Fibroblast of upper back skin (primary cell): ENCODE measurements around the gene IFNLR1.

Source experiments
- DNase-seq: peaks from one replicate; pipeline ENCODE4 v3.0.0-alpha.2; 2013

Gene IFNLR1

DNA sequence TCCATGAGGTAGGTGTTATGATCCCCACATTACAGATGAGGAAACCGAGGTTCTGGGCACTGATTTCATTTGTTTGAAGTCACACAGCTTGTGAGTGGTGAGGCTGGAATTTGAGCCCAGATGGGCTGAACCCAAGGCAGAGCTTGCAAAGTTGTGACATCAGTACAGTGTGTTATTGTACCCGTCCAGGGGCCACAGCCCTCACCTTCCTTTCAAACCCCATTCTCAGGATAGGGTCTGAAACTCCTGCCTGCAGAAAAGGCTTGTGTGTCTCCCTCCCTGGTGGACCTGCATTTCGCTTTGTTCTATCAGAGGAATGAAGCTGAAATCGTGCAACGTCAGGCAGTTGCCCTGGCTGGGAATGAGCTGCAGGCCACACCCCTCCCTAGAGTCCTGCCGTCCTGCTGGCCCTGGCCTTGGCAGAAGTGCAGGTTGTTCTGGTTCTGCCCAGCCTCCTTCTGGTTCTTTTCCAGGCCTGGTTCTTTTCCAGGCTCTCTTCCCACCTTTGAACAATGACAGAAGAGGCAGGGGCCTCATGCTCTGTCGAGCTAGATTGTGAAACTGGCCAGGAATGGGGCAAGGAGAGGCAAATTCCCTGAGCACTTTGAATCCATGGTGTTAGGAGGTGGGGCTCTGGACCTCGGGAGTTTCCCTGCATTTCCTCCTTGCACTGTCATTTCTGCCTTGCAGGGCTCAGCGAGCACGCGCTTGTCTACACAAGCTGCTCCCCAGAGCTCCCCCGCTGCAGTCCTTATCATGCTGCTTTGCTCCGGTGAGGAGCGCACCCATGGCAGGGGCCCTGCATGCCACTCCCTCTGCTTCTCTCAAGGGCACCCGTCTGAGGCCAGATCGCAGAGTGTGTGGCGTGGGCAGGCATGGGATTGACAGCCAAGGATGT is 67.0 kb downstream of the IFNLR1 start:
- peak; percentile 24 for DNase-seq

GRCh38 chr1:24119489-24119858 is 67.6 kb downstream of the IFNLR1 start:
- no peak for DNase-seq

- no peak for DNase-seq
Observed at GRCh38 chr1:24118410-24119242, 68.5 kb downstream of the IFNLR1 start.

GRCh38 chr1:24117722-24118409 is 69.2 kb downstream of the IFNLR1 start:
- peak; percentile 64 for DNase-seq

GRCh38 chr1:24117132-24117531 is 70.0 kb downstream of the IFNLR1 start:
- no peak for DNase-seq

GRCh38 chr1:24114753-24115152 is 72.3 kb downstream of the IFNLR1 start:
- DNase-seq = no peak

GRCh38 chr1:24113641-24114033 is 73.5 kb downstream of the IFNLR1 start:
- DNase-seq = no peak

- DNase-seq = peak; percentile 69
Observed at GRCh38 chr1:24111996-24112779, 74.9 kb downstream of the IFNLR1 start, which contains the start of gene MYOM3. Gene MYOM3 (minus strand): TSS chr1:24112135. CDS start chr1:24108636, 3,499 bp downstream.

- DNase-seq = no peak
Observed at GRCh38 chr1:24111262-24111995, 75.7 kb downstream of the IFNLR1 start.

DNA sequence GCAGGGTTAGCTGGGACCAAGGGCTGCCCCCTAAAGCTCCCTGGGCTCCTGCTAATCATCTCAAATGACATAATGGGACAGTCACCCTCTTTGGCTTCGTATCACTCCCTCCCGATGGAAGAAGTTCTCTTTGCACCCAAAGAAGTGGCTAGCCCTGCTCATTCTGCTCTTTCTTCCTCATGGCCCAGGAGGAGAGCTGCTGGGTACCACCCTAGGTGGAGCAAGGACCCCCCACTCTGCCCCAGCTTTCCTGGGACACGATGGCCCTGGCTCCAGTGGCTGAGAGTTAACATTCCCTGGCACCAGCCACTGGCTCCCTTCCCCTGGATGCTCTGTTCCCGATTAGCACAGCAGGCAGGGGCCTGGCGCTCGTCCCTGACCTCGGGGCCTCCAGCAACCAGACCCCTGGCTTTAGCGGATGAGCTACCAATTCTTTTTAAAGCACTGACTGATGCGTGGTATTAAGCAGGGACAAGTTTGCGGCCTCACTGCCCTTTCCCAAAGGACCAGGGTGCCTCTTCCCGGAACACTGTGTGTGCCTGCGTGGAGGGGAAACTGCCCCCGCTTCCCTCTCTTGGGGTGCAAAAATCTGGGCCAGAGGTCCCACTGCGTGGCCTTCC is 76.3 kb downstream of the IFNLR1 start:
- no peak for DNase-seq

DNA sequence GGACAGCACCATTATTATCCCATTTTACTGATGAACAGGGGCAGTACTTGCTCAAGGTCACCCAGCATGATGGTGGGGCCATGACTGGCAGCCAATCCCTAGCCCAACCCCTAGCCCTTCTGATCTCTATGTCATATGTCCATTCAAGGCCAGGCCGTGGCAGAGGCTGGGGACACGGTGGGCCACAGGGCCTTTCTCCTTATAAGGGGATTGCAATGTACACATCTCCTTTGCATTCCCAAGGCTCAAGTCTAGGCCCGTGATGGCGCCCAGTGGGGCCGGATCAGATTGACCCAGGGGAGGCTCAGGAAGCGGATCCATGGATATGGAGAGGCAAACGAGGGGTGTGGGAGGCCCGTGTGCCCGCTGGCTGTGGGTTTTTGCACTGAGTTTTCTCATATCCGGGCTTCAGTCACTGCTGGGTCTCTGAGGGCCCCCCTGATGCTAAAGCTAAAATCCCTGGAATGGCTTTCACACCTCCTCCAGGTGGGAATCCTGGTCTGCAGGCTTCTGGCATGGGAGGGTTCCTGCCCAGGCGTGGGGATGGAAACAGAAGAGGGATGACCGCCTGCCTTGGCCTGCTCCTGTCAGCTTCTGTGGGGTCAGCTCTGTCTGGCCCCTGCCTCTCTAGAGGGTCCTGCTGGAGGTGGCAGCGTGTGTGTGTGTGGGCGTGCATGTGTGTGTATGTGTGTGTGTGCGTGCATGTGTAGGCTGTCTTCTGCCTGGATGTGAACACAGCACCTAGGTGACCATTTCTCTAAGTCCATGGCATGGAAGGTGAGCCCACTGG is 77.2 kb downstream of the IFNLR1 start:
- no peak for DNase-seq

GRCh38 chr1:24109166-24109483 is 78.0 kb downstream of the IFNLR1 start:
- no peak for DNase-seq

GRCh38 chr1:24108334-24109165 is 78.5 kb downstream of the IFNLR1 start:
- DNase-seq = peak; percentile 84

- DNase-seq = peak; percentile 60
Observed at GRCh38 chr1:24107462-24108138, 79.5 kb downstream of the IFNLR1 start.

- no peak for DNase-seq
Observed at GRCh38 chr1:24105368-24106160, 81.5 kb downstream of the IFNLR1 start.

DNA sequence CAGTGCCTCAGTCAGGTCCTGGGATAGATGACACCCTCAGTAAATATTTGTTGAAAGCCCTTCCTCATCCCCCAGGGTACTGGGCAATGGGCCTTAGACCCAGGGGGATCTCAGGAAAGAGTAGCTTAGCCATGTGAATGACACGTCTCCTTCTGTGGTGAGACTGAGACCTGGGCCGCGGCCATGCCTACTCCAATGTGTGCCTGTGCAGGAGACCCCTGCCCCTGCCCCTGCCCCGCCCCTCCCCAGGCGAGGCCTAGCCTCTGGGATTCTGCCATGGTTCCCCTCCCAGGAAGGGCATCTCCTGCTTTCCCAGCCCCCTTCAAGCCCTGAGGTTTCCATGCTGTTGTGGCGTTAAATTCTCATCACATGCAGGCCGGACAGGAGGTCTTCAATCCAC is 82.2 kb downstream of the IFNLR1 start:
- no peak for DNase-seq
